GM19372 (cell line): ENCODE data around the gene UIMC1.
"Not testable (repeated sequence)": the region's sequence is repeated elsewhere in the genome, so short reads cannot be mapped to it uniquely, and the experiment has no call there.

Experiments
- ATAC-seq: cut with Tn5 transposase; IDR thresholded peaks from one replicate; pipeline ENCODE4 v1.9.1; 2021; ENCODE audit warnings: mild to moderate bottlenecking, low read depth, moderate library complexity; ENCODE audit not compliant: unreplicated experiment

The UIMC1 gene

GRCh38 chr5:177010153-177010552, 3.6 kb upstream of the UIMC1 start:
- no peak for ATAC-seq

DNA sequence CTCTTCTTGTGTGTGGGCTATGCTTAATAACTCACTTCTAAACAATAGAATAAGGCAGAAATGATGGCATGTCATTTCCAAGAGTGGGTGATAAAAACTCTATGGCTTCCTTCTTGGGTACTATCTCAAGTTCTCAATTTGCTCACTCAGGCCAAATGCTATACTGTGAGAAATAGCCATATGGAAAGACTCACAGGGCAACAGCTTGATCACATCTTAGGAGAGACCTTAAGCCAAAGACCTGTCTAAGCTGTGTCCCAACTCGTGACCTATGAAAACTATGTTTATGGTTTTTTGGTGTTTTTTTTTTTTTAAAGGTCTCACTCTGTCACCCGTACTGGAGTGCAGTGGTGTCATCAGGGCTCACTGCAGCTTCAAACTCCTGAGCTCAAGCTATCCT, 2.1 kb upstream of the UIMC1 start:
- ATAC-seq = no peak

- ATAC-seq = peak; percentile 43
Observed at GRCh38 chr5:177005619-177006264, 837 bp downstream of the UIMC1 start.

GRCh38 chr5:177004961-177005360, 1.6 kb downstream of the UIMC1 start:
- ATAC-seq = no peak

DNA sequence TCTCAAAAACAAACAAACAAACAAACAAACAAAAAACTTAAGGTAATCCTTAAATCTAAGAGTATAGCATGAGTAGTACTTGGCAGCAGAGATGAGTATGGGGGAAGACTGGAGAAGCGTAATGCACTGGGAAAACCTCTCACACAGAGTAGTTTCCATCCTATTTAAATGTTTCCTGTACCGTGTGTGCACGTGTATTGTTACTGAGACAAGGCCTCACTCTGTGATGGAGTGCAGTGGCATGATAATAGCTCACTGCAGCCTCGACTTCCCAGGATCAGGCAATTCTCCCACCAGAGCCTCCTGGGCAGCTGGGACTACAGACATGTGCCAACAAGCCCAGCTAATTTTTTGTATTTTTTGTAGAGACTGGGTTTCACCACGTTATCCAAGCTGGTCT, 2.9 kb downstream of the UIMC1 start:
- no peak for ATAC-seq

GRCh38 chr5:176999526-176999925, 7.1 kb downstream of the UIMC1 start:
- not testable (repeated sequence) for ATAC-seq

DNA sequence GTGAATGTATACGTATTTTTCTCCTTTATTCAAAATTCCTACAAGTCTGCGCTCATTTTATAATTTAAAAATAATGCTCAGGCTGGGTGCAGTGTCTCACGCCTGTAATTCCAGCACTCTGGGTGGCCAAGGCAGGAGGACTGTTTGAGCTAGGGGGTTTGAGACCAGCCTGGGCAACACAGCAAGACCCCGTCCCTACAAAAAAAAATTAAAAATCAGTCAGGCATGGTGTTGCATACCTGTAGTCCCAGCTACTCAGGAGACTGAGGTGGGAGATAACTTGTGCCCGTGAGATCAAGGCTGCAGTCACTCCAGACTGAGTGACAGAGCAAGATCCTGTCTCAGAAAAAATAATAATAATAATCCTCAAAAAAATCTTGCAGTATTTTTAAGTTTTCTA, 7.8 kb downstream of the UIMC1 start:
- no peak for ATAC-seq

GRCh38 chr5:176996780-176997179, 9.8 kb downstream of the UIMC1 start:
- ATAC-seq = no peak

DNA sequence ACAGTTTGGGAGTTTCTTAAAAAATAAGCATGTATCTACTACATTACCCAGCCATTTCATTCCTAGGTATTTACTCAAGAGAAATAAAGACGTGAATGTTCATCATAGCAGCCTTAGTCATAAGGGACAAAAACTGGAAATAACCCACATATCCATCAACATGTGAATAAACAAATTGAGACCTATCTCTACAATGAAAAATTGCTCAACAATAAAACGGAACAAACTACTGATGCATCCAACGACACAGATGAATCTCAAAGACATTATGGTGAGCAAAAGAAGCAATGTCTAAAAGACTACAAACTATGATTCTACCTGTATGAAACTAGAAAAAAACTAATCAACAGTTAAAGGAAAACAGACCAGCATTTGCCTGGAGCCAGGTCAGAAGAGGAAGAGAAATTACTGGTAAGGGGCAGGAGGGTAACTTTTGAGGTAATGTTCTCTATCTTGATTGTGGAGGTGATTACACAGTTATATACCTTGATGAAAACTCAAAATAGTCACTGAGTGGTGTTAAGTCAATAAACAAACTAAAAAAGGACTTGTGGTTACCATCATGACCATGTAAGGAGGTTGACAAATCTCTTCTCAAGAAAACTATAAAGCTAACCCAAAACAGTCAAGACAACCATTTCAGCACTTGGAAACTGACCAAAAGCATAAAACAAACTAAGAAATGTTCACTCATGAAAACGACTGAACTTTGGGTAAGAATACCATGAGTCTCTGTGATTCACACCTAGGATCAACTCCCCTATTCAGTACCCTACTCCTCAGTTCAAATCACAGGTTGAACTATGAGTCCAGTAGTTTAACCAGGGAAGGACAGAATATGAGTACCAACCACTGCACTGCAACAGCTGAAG, 10.4 kb downstream of the UIMC1 start:
- peak; percentile 60 for ATAC-seq

DNA sequence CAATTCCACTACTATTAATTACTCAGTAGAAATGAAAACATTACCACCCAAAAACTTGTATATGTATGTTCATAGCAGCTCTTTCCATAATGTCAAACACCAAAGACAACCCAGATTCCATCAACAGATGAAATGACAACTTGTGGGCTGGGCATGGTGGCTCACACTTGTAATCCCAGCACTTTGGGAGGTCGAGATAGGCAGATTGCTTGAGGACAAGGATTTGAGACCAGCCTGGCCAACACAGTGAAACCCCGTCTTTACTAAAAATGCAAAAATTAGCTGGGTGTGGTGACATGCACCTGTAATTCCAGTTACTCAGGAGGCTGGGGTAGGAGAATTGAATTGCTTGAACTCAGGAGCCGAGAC, 11.5 kb downstream of the UIMC1 start:
- ATAC-seq = no peak

DNA sequence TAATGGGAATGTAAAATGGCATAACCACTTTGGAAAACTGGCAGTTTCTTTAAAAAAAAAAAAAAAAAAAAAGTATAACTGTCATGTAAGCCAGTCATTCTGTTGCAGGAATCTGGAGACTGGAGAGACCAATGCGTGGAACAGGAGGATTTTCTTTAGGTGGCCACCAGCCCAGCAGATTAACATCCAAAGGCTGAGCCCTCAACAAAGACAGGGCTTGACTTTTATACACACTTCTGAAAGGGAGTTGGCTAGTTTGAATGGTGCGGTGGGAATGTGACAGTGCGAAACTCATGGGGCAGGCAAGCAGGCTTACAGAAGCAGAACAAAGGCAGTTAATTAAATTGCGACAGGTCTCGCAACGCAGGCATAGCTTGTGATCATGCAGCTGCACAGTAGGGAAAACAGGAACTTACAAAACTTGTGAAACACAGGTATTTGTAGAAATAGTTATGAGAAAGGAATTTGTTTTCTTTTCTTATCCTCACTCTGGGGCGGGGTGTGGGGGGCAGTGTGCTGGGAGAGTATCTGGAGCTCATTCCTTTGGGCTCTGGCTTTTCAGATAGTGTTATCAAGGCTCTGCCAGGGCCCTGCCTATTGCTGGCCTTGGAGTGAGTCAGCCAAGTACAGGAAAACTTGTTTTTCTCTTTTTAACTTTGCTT, 12.0 kb downstream of the UIMC1 start:
- no peak for ATAC-seq

DNA sequence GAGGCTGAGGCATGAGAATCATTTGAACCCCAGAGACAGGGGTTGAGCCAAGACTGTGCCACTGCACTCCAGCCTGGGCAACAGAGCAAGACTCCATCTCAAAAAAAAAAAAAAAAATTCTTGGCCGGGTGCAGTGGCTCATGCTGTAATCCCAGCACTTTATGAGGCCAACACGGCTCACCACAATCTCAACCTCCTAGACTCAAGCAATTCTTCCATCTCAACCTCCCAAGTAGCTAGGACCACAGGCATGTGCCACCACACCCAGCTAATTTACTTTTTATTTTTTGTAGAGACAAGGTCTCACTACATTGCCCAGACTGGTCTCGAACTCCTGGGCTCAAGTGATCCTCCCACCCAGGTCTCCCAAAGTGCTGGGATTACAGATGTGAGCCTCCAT, 13.5 kb downstream of the UIMC1 start:
- ATAC-seq = not testable (repeated sequence)

DNA sequence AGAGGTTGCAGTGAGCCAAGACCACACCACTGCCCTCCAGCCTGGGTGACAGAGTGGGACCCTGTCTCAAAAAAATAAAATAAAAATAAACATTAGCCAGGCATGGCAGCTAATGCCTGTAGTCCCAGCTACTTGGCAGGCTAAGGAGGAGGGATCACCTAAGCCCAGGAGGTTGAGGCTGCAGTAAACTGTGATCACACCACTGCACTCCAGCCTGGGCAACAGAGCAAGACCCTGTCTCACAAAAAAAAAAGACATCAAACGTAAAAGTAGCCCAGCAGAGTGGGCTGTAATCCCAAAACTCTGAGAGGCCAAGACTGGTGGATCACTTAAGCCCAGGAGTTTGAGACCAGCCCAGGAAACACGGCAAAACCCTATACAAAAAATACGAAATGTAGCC, 19.0 kb downstream of the UIMC1 start:
- no peak for ATAC-seq

GRCh38 chr5:176986280-176986679, 20.3 kb downstream of the UIMC1 start:
- ATAC-seq = no peak

DNA sequence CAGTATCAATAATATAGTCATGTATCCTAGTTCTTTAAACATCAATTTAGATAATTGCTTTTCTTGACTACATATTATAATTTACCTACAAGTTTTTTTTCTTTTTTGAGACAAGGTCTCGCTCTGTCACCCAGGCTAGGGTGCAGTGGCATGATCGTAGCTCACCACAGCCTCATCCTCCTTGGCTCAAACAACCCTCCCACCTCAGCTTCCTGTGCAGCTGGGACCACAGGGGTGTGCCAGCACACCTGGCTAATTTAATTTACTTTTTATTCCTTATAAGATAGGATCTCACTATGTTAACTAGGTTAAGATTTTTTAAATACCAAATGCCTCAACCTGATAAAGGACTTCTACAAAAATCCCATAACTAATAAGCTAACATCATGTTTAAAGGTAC, 21.1 kb downstream of the UIMC1 start:
- ATAC-seq = no peak

GRCh38 chr5:176984176-176984575, 22.4 kb downstream of the UIMC1 start:
- not testable (repeated sequence) for ATAC-seq

- not testable (repeated sequence) for ATAC-seq
Observed at GRCh38 chr5:176983593-176983992, 23.0 kb downstream of the UIMC1 start.

- ATAC-seq = not testable (repeated sequence)
Observed at GRCh38 chr5:176983112-176983511, 23.5 kb downstream of the UIMC1 start.

DNA sequence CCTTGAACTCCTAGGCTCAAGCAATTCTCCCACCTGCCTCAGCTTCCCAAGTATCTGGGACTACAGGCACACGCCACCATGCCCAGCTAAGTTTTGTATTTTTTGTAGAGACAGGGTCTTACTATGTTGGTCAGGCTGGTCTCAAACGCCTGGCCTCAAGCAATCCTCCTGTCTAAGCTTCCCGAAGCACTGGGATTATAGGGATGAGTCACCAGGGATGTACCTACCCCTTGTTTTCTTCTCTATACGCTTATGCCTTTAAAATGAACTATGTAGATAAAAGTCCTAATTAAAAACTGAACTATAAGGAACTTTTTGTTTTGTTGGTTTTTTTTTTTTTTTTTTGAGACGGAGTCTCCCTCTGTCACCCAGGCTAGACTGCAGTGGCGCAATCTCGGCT, 25.8 kb downstream of the UIMC1 start:
- ATAC-seq = no peak

DNA sequence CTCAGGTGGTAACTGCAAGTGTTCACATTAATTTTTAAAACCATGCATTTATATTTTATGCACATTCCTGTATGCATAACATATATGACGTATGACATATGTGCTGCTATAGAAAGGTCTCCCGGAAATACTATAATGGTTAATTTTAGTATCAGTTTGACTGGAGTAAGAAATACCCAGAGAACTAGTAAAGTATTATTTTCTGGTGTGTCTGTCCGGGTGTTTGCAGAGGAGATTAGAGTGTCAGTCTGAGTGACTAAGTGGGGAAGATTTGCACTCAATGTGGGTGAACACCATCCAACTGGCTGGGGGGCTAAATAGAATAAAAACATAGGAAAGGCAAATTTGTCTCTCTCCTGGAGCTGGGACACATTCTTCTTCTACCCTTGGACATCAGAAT, 26.9 kb downstream of the UIMC1 start:
- ATAC-seq = no peak

DNA sequence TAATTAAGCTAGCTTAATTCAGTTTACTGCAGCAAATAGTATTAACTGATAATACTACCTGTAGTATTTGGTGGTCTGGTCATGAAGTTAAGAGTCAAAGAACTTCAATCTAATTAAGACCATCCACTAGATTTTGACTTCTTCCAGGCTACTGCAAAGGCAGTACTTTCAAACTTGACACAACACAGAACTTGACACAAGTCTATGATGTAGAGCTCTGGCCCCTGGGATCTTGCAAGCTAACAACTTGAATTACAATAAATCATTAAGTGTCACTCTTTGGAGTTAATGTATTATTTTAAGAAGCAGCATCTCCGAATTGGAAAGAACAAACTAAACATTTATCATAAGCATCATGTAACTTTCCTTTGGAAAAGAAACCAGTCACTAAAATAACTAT, 40.9 kb downstream of the UIMC1 start:
- ATAC-seq = no peak

- ATAC-seq = no peak
Observed at GRCh38 chr5:176959051-176959450, 47.5 kb downstream of the UIMC1 start.
